GM13977 (cell line): Measurements from ENCODE around the gene OTOF.

ENCODE experiments used
- DNase-seq: peaks from one replicate; pipeline ENCODE4 v3.0.0; 2012; ENCODE audit warnings: low spot score
- in situ Hi-C: fragments of 300-500 bp; cut with MboI; formaldehyde crosslinking; loops from one replicate; pipeline ENCODE4 v1.12.0; 2022; ENCODE audit warnings: low sequenced_read_pairs, low pct_unique_long_range_greater_than_20kb, mixed read lengths, inconsistent platforms; ENCODE audit not compliant: unreplicated experiment
- TF ChIP-seq, protein P1 (sequence below): IDR thresholded peaks from 2 replicates; pipeline ENCODE4 v1.5.1; 2012; ENCODE audit warnings: mild to moderate bottlenecking, control low read depth; ENCODE audit not compliant: insufficient read depth; ENCODE audit errors: extremely low read depth, missing control alignments

Gene OTOF

DNA sequence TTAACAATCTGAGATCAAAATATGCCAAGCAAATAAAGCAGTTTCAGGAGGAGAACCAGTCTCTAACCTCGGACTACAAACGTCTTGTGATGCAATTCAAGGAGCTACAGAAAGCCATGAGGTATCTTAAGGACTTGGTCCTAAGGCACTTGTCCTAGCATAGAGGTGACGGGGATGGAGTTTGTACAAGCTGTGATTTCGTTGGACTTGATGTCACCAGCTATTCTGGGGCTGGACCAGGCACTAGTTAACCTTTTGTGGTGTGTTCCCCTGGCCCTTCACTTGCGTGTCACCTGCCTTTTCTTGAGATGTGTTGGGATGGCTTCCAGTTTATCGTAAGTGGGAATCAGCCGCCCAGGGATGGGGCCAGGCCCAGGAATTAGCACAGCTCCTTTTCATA is 33.7 kb downstream of the OTOF start:
- no peak for DNase-seq
- in situ Hi-C loops, result no loop called here
- TF ChIP-seq, protein P1, sequence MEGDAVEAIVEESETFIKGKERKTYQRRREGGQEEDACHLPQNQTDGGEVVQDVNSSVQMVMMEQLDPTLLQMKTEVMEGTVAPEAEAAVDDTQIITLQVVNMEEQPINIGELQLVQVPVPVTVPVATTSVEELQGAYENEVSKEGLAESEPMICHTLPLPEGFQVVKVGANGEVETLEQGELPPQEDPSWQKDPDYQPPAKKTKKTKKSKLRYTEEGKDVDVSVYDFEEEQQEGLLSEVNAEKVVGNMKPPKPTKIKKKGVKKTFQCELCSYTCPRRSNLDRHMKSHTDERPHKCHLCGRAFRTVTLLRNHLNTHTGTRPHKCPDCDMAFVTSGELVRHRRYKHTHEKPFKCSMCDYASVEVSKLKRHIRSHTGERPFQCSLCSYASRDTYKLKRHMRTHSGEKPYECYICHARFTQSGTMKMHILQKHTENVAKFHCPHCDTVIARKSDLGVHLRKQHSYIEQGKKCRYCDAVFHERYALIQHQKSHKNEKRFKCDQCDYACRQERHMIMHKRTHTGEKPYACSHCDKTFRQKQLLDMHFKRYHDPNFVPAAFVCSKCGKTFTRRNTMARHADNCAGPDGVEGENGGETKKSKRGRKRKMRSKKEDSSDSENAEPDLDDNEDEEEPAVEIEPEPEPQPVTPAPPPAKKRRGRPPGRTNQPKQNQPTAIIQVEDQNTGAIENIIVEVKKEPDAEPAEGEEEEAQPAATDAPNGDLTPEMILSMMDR, result no peak

DNA sequence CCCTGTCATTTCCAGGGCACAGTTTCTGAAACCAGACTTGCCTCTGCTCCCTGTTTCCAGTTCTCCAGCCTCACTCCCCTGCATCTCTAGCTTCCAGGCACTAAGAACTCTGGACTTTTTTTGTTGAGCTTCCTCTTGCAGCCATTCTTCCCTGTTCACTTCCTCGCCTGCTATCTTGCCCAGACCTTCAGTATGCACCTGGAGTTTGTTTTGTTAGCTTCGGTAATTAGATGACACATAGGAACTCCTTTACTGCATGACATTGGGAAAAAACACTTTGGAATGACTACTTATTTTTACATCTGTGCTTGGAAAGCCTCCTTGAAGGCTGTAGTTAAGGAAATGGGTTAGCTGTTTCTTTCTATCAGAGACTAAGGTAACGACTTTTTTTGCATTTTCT is 35.2 kb downstream of the OTOF start:
- in situ Hi-C loops, result no loop called here

GRCh38 chr2:26442301-26442700 is 35.6 kb downstream of the OTOF start:
- DNase-seq, result no peak
- TF ChIP-seq, protein P1, result no peak
- in situ Hi-C loops, result no loop called here

More for the DNA sequence above, 35.2 kb downstream of the OTOF start:
- DNase-seq, result no peak
- TF ChIP-seq, protein P1, result no peak

DNA sequence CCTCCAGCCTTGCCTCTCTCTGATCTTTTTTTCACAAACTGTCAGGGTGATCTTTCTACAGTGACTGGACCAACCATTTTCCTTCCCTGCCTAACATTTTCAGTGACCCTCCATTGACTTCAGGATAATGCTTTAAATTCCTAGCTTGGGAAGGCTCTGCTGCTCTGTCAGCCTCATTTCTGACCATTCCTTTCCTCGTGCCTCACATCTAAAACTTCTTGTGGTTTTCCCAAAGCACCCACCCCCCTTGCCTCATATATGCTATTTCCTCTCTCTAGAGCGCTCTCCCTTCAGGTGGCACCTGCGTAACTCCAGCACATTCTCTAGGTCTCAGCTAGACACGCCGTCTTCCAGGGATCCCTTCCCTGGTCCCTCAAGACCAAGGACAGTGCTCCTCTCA is 39.0 kb downstream of the OTOF start:
- TF ChIP-seq, protein P1, result no peak
- DNase-seq, result no peak
- in situ Hi-C loops, result no loop called here

GRCh38 chr2:26438526-26438925 is 39.4 kb downstream of the OTOF start:
- TF ChIP-seq, protein P1, result no peak
- in situ Hi-C loops, result no loop called here
- no peak for DNase-seq

DNA sequence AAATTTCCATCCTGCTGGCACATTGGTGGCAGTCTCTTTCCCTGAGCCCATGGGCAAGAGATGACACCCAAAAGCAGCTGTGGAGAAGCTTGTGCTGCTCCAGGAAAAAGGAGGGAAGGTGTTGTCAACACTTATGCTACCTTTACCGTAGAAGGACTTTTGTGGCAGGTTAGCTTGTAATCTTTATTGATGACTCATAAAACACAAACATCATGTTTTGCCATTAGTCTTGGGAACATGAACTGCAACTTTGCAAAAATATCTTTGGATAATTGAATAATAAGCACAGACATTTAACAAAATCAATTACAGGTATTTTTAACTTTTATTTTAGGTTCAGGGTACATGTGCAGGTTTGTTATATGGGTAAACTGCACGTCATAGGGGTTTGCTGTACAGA is 42.8 kb downstream of the OTOF start:
- TF ChIP-seq, protein P1, result no peak
- no peak for DNase-seq
- in situ Hi-C loops, result no loop called here

- in situ Hi-C loops, result no loop called here
- no peak for DNase-seq
- TF ChIP-seq, protein P1, result no peak
These were observed 45.1 kb downstream of the OTOF start for GRCh38 chr2:26432859-26433258.
